Measurements from ENCODE around the gene TXN2. TPM values are rescaled to one million over a fixed set of nuclear protein-coding genes. Genes with fewer than 3 reads are reported as not detected.

Gene TXN2
- total RNA-seq, 1 experiment from 2014 or later: 87.0 TPM

DNA sequence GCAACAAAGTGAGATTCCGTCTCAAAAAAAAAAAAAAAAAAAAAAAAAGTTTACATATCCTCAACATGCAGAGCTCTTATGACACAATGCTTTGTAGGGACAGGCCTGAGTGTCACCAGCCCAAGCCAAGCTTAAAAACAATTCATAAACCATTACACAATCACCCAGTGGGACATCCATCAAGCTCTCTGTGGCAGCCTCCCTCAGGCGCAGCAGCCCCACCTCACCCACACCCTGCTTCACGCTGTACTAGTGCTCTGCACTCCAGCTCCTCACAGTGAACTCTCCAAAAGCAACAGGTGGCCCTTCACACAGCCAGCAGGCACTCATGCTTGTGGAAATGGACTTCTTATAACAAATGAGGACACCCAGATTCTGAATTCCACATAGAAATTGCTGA lies 28.9 kb upstream of the TXN2 start:
- Histone ChIP-seq H3K4me2 (ENCODE audit: low read length) (no peak overlapping the region), H3K36me3 (ENCODE audit: control insufficient read depth in 1 of 2, insufficient read depth in 2 of 2, low read length in 2 of 2) (peaks cover 37 to 44% of the 10 kb centered on the region in 2 experiments), H2AFZ (ENCODE audit: low read depth, low read length, poor library complexity, severe bottlenecking) (no peak overlapping the region), H3K79me2 (ENCODE audit: insufficient read depth, low read length) (peaks cover 10% of the 10 kb centered on the region; the same call in 1 of the 2 replicates), H3K27me3 (ENCODE audit: insufficient read depth, low read length) (no peaks in the 10 kb centered on the region), H3K9me2 (ENCODE audit: insufficient read depth) (no peaks in the 10 kb centered on the region), H3K4me1 (ENCODE audit: control insufficient read depth in 1 of 2, insufficient read depth in 2 of 2, low read length in 2 of 2) (peaks cover 6 to 21% of the 10 kb centered on the region in 2 experiments; a peak in 3 of 4 replicates), H3K9me3 (ENCODE audit: control insufficient read depth in 1 of 2, insufficient read depth in 1 of 2, low read depth in 1 of 2, low read length in 2 of 2) (no peaks in the 10 kb centered on the region), H3K27ac (ENCODE audit: low read depth, low read length) (no peak overlapping the region), H4K20me1 (ENCODE audit: insufficient read depth) (0 out of 2 replicates have a peak, but pooled peaks cover 4% of the 10 kb centered on the region), H3K9ac (ENCODE audit: low read length) (no peak overlapping the region), H3K4me3 (replicated peaks in 1 of 2; ENCODE audit: low read depth in 1 of 2, low read length in 2 of 2) (no peak overlapping the region)
- DNase-seq (ENCODE audit: low read depth, low spot score) (no peak), ATAC-seq (no peak)
- ChIA-PET POLR2A (interaction anchor here (0.7 to 1.7 kb wide), 4 partner anchors 11 to 465 kb away, joined by 3 to 5 read pairs (median 3); partner anchors contain the start of gene EIF3D), CTCF (interaction anchor here (1.0 to 1.4 kb wide), 3 partner anchors 10 to 266 kb away, joined by 4 to 5 read pairs (median 5); partner anchors contain the start of genes EIF3D and IFT27), RAD21 (ENCODE audit: low non-redundant PET in 1 of 2, low total read pairs in 2 of 2, uncharacterized antibody in 2 of 2, unreplicated experiment in 2 of 2) (interaction anchor here in 1 of 2 experiments (0.6 kb wide), 1 partner anchor 284 kb away, joined by 3 read pairs; no protein-coding TSS in a partner anchor)
- intact Hi-C loops (cut with micrococcal nuclease): no loop called here
- no TSS peak for BruUV-seq (replicated peaks)
- TF ChIP-seq SRF (IDR thresholded peaks at IDR 0.05; ENCODE audit: low read depth) (no peak), FOSL1 (IDR thresholded peaks at IDR 0.05; ENCODE audit: low read depth) (no peak), ELF1 (IDR thresholded peaks at IDR 0.05; ENCODE audit: borderline replicate concordance, low read depth) (no peak), POLR2A (IDR thresholded peaks at IDR 0.05; ENCODE audit: borderline replicate concordance, extremely low read depth, insufficient read depth, insufficient read length) (no peak), JUND (IDR thresholded peaks at IDR 0.05) (no peak), MAX (IDR thresholded peaks at IDR 0.05) (no peak), YY1 (IDR thresholded peaks at IDR 0.05; ENCODE audit: extremely low read depth, insufficient replicate concordance, low read depth, low read length) (no peak), ZFX (IDR thresholded peaks at IDR 0.05) (no peak), EGR1 (IDR thresholded peaks at IDR 0.05; ENCODE audit: low read depth) (no peak), SIN3A (IDR thresholded peaks at IDR 0.05; ENCODE audit: low read depth) (no peak), SP1 (IDR thresholded peaks at IDR 0.05; ENCODE audit: low read depth) (no peak), ZNF274 (IDR thresholded peaks at IDR 0.05; ENCODE audit: low read depth, low read length) (no peak), EZH2 (IDR thresholded peaks at IDR 0.05) (no peak), RAD21 (IDR thresholded peaks at IDR 0.05; ENCODE audit: low read depth) (no peak), CEBPB (IDR thresholded peaks at IDR 0.05; ENCODE audit: low read depth) (no peak), REST (IDR thresholded peaks at IDR 0.05; ENCODE audit: low read depth) (no peak), TCF7L2 (IDR thresholded peaks at IDR 0.05; ENCODE audit: borderline replicate concordance, extremely low read depth, insufficient read depth, insufficient read length) (no peak)
- TF ChIP-seq, protein P1, sequence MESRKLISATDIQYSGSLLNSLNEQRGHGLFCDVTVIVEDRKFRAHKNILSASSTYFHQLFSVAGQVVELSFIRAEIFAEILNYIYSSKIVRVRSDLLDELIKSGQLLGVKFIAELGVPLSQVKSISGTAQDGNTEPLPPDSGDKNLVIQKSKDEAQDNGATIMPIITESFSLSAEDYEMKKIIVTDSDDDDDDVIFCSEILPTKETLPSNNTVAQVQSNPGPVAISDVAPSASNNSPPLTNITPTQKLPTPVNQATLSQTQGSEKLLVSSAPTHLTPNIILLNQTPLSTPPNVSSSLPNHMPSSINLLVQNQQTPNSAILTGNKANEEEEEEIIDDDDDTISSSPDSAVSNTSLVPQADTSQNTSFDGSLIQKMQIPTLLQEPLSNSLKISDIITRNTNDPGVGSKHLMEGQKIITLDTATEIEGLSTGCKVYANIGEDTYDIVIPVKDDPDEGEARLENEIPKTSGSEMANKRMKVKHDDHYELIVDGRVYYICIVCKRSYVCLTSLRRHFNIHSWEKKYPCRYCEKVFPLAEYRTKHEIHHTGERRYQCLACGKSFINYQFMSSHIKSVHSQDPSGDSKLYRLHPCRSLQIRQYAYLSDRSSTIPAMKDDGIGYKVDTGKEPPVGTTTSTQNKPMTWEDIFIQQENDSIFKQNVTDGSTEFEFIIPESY (IDR thresholded peaks at IDR 0.05; ENCODE audit: extremely low read depth, insufficient replicate concordance, low read length): no peak
- TF ChIP-seq, protein P2, sequence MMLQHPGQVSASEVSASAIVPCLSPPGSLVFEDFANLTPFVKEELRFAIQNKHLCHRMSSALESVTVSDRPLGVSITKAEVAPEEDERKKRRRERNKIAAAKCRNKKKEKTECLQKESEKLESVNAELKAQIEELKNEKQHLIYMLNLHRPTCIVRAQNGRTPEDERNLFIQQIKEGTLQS (IDR thresholded peaks at IDR 0.05): no peak
- TF ChIP-seq, protein P3, sequence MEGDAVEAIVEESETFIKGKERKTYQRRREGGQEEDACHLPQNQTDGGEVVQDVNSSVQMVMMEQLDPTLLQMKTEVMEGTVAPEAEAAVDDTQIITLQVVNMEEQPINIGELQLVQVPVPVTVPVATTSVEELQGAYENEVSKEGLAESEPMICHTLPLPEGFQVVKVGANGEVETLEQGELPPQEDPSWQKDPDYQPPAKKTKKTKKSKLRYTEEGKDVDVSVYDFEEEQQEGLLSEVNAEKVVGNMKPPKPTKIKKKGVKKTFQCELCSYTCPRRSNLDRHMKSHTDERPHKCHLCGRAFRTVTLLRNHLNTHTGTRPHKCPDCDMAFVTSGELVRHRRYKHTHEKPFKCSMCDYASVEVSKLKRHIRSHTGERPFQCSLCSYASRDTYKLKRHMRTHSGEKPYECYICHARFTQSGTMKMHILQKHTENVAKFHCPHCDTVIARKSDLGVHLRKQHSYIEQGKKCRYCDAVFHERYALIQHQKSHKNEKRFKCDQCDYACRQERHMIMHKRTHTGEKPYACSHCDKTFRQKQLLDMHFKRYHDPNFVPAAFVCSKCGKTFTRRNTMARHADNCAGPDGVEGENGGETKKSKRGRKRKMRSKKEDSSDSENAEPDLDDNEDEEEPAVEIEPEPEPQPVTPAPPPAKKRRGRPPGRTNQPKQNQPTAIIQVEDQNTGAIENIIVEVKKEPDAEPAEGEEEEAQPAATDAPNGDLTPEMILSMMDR (IDR thresholded peaks at IDR 0.05 in 2 of 3, conservative IDR thresholded peaks at IDR 0.05 in 1 of 3; ENCODE audit: borderline replicate concordance in 1 of 3, insufficient read depth in 1 of 3, low read depth in 2 of 3, low read length in 2 of 3): no peak
